Measurements from ENCODE around the gene NELL1. TPM values are rescaled to one million over a fixed set of nuclear protein-coding genes. Genes with fewer than 3 reads are reported as not detected.

NELL1 gene
- total RNA-seq, 1 experiment from 2014 or later = 0.22 TPM

DNA sequence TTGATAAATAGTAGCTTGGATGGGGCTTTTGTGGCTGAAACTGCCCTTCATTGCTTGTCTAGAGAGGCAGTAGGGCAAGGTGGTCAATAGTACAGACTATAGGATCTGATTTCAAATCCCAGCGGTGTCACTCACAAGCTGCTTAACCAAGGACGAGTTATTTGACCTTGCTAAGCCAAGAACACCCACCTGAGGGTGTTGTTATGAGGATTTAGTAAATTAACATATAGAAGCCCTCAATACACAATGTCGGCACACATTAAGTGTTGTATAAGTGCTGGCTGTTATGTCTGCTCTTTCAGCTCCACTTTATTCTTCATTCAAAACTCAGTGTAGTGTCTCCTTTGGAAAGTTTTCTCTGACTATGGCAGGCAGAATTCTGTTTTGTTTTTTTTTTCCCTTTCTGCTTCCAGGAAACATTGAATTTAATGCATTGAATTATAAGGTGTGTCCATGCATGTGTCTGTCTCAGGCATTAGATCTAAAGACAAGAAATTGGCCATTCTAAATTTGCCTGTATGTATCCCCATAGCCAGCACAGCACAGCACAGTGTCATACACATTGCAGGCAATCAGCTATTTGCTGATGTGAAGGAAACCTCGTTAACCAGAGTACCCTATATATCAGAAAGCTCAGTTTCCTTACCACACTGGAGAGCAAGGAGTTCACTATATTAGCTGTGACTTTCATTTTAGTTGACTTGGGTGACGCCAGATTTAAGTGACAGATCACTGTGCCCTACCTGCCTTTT lies 212.1 kb downstream of the NELL1 start:
- H3K36me3 Mint-ChIP-seq (ENCODE audit: insufficient read depth in 1 of 3, low read depth in 3 of 3) = peaks cover 0 to 4% (median 0%) of the 10 kb centered on the region in 3 experiments; a peak in 1 of 7 replicates
- peaks cover 34 to 45% of the 10 kb centered on the region in 2 experiments for H3K4me1 Mint-ChIP-seq
- H4K20me1 ChIP-seq (ENCODE audit: control insufficient read depth, insufficient read depth, insufficient read length) = no peaks in the 10 kb centered on the region
- H2AK5ac ChIP-seq (ENCODE audit: insufficient read length, low read length) = peak overlapping the region; percentile 68
- no peaks in the 10 kb centered on the region for H3K27me3 ChIP-seq (ENCODE audit: insufficient read depth, low read length)
- peaks cover 8% of the 10 kb centered on the region; the same call in 1 of the 2 replicates for H3K4me1 ChIP-seq (ENCODE audit: insufficient read depth, low read length)
- H2BK12ac ChIP-seq (ENCODE audit: insufficient read length, low read depth, low read length) = no peak overlapping the region
- no peak overlapping the region for H3K18ac ChIP-seq (ENCODE audit: insufficient read length, low read depth, low read length)
- H3K4me2 ChIP-seq (ENCODE audit: insufficient read depth, insufficient read length, low read length) = peak overlapping the region; percentile 30
- H4K91ac ChIP-seq (ENCODE audit: insufficient read length, low read depth, low read length) = no peak overlapping the region
- no peak overlapping the region for H2BK5ac ChIP-seq (ENCODE audit: insufficient read length, low read length)
- no peak overlapping the region for H3T11ph ChIP-seq (ENCODE audit: low read length)
- no peak overlapping the region for H3K9ac ChIP-seq (ENCODE audit: extremely low read depth, insufficient read length, low read length)
- no peaks in the 10 kb centered on the region for H3K79me1 ChIP-seq (ENCODE audit: insufficient read depth, low read depth, low read length, poor library complexity, severe bottlenecking)
- H2BK15ac ChIP-seq (ENCODE audit: low read depth, low read length) = no peak overlapping the region
- H3K9me3 Mint-ChIP-seq = 0 out of 5 replicates have a peak, but pooled peaks cover 1 to 2% of the 10 kb centered on the region in 2 experiments
- peaks cover 15% of the 10 kb centered on the region for H3K27me3 Mint-ChIP-seq (ENCODE audit: low read depth)
- no peak overlapping the region for H2BK120ac ChIP-seq (ENCODE audit: low read depth, low read length, poor library complexity, severe bottlenecking)
- H3K79me2 ChIP-seq (ENCODE audit: insufficient read depth, low read length) = no peaks in the 10 kb centered on the region
- peak overlapping the region; percentile 13; the same call in 1 of the 2 replicates for H3K14ac ChIP-seq (ENCODE audit: insufficient read depth, low read length)
- peak overlapping the region in 1 of 2 experiments; percentile 22; a peak in 3 of 5 replicates for H3K4me3 Mint-ChIP-seq
- H3K56ac ChIP-seq (ENCODE audit: insufficient read length, low read depth, low read length) = no peak overlapping the region
- peak; percentile 39 for DNase-seq
- no peak overlapping the region for H2BK20ac ChIP-seq (ENCODE audit: low read depth, low read length, poor library complexity, severe bottlenecking)
- no peaks in the 10 kb centered on the region for H3K23me2 ChIP-seq (ENCODE audit: insufficient read length, low read depth, low read length, poor library complexity, severe bottlenecking)
- H4K5ac ChIP-seq (ENCODE audit: insufficient read length, low read depth, low read length) = no peak overlapping the region
- peak overlapping the region in 1 of 3 experiments; percentile 49; a peak in 2 of 7 replicates for H3K27ac Mint-ChIP-seq
- no peak overlapping the region for H4K8ac ChIP-seq (replicated peaks; ENCODE audit: insufficient read length, low read depth, low read length)
- no peak overlapping the region for H2AFZ ChIP-seq (ENCODE audit: low read length)
- no peak overlapping the region for H3K23ac ChIP-seq (ENCODE audit: insufficient read length, low read depth, low read length)
- no CpG with 5 or more reads among the region's 5 CpGs for WGBS (ENCODE audit: extremely low coverage, insufficient read length, low lambda C conversion rate)
- TF ChIP-seq, protein P1, sequence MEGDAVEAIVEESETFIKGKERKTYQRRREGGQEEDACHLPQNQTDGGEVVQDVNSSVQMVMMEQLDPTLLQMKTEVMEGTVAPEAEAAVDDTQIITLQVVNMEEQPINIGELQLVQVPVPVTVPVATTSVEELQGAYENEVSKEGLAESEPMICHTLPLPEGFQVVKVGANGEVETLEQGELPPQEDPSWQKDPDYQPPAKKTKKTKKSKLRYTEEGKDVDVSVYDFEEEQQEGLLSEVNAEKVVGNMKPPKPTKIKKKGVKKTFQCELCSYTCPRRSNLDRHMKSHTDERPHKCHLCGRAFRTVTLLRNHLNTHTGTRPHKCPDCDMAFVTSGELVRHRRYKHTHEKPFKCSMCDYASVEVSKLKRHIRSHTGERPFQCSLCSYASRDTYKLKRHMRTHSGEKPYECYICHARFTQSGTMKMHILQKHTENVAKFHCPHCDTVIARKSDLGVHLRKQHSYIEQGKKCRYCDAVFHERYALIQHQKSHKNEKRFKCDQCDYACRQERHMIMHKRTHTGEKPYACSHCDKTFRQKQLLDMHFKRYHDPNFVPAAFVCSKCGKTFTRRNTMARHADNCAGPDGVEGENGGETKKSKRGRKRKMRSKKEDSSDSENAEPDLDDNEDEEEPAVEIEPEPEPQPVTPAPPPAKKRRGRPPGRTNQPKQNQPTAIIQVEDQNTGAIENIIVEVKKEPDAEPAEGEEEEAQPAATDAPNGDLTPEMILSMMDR (conservative IDR thresholded peaks at IDR 0.05) = no peak
- H3K27ac ChIP-seq (ENCODE audit: insufficient read length, low read depth, low read length) = peak overlapping the region; percentile 33
- H3K4ac ChIP-seq (ENCODE audit: low read depth, low read length) = no peak overlapping the region
- H3K9me3 ChIP-seq (ENCODE audit: control insufficient read depth, low read depth, low read length) = no peaks in the 10 kb centered on the region

All from H9 (cell line).